Gastroesophageal sphincter (tissue), 3 donors: ENCODE results near the gene CLCN4.

Experiments used
- CTCF ChIP-seq, 4 experiments: fragments of 200-600 bp in 2 of 4; fragments of 450-650 bp in 2 of 4; sonication (generic) in 1 of 4; IDR thresholded peaks; one replicate each; pipeline ENCODE4 v1.5.1; 2017 to 2019; ENCODE audit warnings: antibody characterized with exemption in 4 of 4, mild to moderate bottlenecking in 2 of 4, moderate library complexity in 2 of 4
- POLR2A ChIP-seq, 2 donors: fragments of 450-650 bp; IDR thresholded peaks; one replicate each; pipeline ENCODE4 v1.6.1; 2017; ENCODE audit warnings: antibody characterized with exemption in 2 of 2, mild to moderate bottlenecking in 2 of 2, moderate library complexity in 1 of 2

- TF ChIP-seq CTCF (IDR thresholded peaks at IDR 0.05) (no peak), POLR2A (IDR thresholded peaks at IDR 0.05) (no peak)
Observed at GRCh38 chrX:10168226-10168625, 11.5 kb downstream of the CLCN4 start.
